ENCODE measurements around the gene LRRC41.

GRCh38 chr1:46278807-46279206 lies 24.6 kb downstream of the LRRC41 start:
- TF ChIP-seq POLR2A (IDR thresholded peaks at IDR 0.05; ENCODE audit: insufficient read depth in 1 of 2, low read depth in 2 of 2, low read length in 2 of 2): peak in 1 of 2 experiments; percentile 46; a peak in 3 of 4 replicates
- no peak for TF ChIP-seq MYC (CRISPR knock-in tag; IDR thresholded peaks at IDR 0.05; ENCODE audit: borderline replicate concordance)
- TF ChIP-seq HNRNPL (IDR thresholded peaks at IDR 0.05; ENCODE audit: low read depth, low read length): no peak
- TF ChIP-seq TBP (CRISPR knock-in tag; IDR thresholded peaks at IDR 0.05): no peak
